ENCODE measurements around the gene GRIN1.
A peak's percentile ranks its signal among the peaks of the same experiment; 100 is the strongest.

GRIN1 gene

DNA sequence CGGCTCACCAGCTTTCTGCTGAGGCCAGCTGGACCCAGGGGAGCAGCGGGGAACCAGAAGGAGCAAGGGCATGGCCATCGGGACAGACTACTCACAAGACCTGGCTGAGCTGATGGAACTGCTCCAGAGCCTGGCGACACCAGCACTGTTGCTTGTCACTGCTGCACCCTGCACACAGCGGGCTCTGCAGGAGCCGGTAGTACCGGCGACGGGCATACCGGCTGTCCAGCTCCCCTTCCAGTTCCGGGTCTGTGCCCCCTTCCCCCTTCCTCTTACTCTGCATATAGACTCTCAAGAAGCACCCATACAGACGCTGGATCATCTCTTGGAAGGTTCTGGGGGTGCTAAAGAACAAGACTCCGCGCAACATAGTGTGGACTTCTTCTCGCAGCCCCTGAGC lies 48.4 kb downstream of the GRIN1 start:
- peak overlapping the region; percentile 97; the same call in 1 of the 2 replicates for H3K27ac ChIP-seq
- TF ChIP-seq, protein P1, sequence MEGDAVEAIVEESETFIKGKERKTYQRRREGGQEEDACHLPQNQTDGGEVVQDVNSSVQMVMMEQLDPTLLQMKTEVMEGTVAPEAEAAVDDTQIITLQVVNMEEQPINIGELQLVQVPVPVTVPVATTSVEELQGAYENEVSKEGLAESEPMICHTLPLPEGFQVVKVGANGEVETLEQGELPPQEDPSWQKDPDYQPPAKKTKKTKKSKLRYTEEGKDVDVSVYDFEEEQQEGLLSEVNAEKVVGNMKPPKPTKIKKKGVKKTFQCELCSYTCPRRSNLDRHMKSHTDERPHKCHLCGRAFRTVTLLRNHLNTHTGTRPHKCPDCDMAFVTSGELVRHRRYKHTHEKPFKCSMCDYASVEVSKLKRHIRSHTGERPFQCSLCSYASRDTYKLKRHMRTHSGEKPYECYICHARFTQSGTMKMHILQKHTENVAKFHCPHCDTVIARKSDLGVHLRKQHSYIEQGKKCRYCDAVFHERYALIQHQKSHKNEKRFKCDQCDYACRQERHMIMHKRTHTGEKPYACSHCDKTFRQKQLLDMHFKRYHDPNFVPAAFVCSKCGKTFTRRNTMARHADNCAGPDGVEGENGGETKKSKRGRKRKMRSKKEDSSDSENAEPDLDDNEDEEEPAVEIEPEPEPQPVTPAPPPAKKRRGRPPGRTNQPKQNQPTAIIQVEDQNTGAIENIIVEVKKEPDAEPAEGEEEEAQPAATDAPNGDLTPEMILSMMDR (conservative IDR thresholded peaks at IDR 0.05): no peak

DNA sequence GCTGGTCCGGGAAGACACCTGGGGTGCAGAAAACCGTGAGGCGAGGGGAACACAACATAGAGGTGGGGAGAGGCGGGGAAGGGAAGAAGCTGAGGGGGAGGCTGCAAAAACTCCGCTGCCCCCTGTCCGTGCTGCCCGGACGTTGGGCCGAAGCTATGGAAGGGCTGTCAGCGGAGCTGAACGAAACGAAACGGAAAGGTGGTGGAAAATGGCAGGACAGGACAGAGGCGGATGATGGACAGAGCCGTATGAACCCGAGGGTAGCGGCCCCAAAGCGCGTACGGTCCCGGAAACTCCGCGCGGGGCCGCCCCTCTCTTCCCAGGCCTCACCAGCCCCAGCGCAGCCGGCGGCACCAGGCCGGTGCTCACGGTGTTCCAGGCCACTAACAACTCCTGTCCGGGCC lies 49.1 kb downstream of the GRIN1 start:
- peak overlapping the region; percentile 97 for H3K27ac ChIP-seq
- TF ChIP-seq, protein P1 (conservative IDR thresholded peaks at IDR 0.05): no peak

DNA sequence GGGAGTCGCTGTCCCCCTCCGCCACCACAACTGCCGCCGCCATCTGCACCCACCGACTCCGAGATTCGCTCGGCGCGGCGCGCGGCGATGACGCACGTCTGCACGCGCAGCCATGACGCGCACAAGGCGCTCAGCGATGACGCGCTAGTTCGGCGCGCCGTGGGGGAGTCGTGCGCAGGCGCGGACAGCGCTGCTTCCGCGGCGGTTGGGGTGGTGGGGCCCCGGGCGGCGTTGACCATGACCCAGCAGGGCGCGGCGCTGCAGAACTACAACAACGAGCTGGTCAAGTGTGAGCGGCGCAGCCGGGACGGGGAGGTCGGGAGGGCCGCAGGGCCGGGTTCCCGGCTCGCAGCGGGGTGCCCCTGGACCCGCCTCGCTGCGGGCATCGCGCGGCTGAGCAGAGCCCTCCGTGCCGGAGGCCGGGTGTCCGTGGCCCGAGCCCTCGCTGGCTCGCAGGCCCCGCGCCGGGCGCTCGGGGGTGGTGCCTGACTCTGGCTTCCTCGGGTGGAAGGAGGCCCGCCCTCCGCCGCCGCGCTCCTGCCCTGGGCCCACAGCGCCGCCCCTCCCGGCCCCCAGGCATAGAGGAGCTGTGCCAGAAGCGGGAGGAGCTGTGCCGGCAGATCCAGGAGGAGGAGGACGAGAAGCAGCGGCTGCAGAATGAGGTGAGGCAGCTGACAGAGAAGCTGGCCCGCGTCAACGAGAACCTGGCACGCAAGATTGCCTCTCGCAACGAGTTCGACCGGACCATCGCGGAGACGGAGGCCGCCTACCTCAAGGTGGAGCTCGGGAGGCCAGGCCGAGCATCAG lies 49.7 kb downstream of the GRIN1 start, which contains the start of the genes ANAPC2 and SSNA1:
ANAPC2 (minus strand) TSS at position 71 of the 807 bp plus-strand sequence; CDS start at position 43, 28 bp downstream.
SSNA1 (plus strand) TSS at position 187 of the 807 bp plus-strand sequence; CDS start at position 238, 51 bp downstream.
- peak within 1 kb of the TSS; percentile 97 for H3K27ac ChIP-seq
- TF ChIP-seq, protein P1 (conservative IDR thresholded peaks at IDR 0.05): peak; percentile 52

DNA sequence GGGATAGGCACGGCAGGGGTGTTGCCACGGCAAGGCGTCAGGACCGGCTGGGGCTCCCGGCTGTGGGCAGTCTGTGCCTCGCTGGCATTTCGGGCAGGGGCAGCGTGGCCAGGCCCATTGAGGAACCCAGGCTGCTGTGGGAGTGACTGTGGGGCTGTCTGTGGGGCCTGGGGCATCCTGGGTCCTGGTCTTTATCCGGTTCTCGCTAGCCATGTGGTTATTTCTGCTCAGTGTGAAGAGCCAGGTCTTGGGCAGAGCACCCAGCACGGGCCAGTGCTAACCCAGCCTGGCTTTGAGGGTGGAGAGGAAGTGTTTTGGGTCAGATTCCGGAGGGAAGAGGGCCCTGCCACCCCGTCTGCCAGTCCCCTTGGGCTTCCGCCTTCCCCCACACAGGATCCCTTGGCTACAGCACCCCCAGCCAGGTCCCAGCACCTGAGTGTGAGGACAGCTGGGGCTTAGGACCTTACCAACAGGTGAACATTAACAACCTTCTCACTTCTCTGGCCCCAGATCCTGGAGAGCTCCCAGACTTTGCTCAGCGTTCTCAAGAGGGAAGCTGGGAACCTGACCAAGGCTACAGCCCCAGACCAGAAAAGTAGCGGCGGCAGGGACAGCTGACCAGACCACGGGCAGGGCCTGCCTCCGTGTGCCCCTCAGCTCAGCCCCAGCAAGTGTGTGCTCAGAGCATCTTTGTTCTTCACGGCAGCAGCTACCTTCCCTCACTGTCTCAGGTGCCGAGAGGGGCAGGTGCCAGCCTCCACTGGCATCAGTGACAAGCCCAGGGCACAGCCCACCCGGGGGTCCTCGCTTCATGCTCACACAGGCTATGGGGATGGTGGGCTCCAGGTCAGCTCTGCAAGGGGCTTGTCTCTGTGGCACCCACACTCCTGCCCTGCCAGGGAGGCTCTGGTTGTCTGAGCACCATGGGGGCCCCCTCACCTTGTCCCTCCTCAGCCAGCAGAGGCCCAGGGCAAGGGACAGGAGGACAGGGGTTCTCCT lies 50.6 kb downstream of the GRIN1 start:
- TF ChIP-seq, protein P1 (conservative IDR thresholded peaks at IDR 0.05): no peak
- peak overlapping the region; percentile 97 for H3K27ac ChIP-seq

DNA sequence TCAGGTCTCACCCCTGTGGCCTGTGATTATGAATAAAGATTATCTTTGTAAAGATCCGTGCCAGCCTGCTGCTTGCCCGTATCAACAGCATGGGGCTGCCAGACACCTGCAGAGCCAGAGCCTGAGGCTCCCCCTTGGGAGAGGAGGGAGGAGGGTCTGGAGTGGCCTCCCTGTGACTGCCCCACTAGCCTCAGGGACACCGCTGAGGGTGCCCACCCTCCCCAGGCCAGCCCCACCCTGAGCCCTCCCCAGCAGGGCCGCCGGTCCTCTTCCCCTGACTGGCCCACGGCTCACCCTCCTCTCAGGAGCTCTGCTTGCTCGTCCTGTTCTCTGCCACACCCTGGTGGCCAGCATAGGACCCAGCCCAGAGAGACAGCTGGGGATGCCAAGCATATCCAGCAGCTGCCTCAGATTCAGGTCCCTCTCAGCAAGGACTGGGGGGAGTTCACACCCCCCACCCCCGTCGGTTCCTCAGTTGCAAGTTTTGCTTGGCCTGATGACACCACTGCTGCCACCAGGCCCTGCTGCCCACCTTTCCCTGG lies 51.4 kb downstream of the GRIN1 start:
- peak overlapping the region; percentile 97 for H3K27ac ChIP-seq
- TF ChIP-seq, protein P1 (conservative IDR thresholded peaks at IDR 0.05): peak; percentile 42

DNA sequence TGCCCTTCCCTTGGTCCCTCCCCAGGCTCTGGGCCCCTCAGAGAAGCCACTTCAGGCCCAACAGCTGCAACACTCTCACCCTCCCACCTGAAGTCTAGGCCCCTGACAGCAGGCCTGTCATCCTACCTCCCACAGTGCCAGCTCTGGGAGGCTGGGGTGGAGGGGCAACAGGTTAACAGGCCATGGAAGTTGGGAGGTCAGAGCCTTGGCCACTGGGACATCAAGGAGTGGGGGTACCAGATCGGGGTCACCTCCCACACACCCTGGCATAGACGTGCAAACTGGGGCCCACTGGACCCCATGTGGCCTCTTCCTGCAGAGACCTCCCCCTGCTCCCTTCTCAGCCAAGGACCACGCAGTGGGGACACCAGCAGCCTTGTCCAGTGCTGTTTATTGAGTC lies 52.3 kb downstream of the GRIN1 start:
- TF ChIP-seq, protein P1 (conservative IDR thresholded peaks at IDR 0.05): no peak
- H3K27ac ChIP-seq: peak overlapping the region; percentile 97
